SU-DHL-6 (cell line): ENCODE results near the gene ZNF23.

Experiments
- H2AFZ ChIP-seq: fragments of 200-600 bp; sonication (generic); 2 replicates; pipeline ENCODE4 v1.6.1; 2014; ENCODE audit warnings: low read depth, mild to moderate bottlenecking, moderate library complexity, mixed read lengths, antibody characterized with exemption, low read length; ENCODE audit not compliant: severe bottlenecking
- H3F3A ChIP-seq: fragments of 200-600 bp; shearing (Covaris generic); 2 replicates; pipeline ENCODE4 v1.6.0; 2016; ENCODE audit warnings: antibody characterized with exemption, mild to moderate bottlenecking; ENCODE audit not compliant: insufficient read depth
- H3K27ac ChIP-seq: fragments of 200-600 bp; sonication (generic); 2 replicates; pipeline ENCODE4 v1.5.1; 2016; ENCODE audit warnings: low read depth, mild to moderate bottlenecking, low read length, moderate library complexity, mixed read lengths
- H3K27me3 ChIP-seq: fragments of 200-600 bp; sonication (generic), shearing (Covaris generic); 2 replicates; pipeline ENCODE4 v1.6.0; 2014; ENCODE audit warnings: mild to moderate bottlenecking, low read length
- H3K36me3 ChIP-seq: fragments of 200-600 bp; sonication (generic); 2 replicates; pipeline ENCODE4 v1.6.1; 2014; ENCODE audit warnings: mild to moderate bottlenecking, low read length, mixed read lengths
- H3K4me2 ChIP-seq: fragments of 300-600, 200-600 bp; shearing (Covaris generic), sonication (generic); 2 replicates; pipeline ENCODE4 v1.6.0; 2014; ENCODE audit warnings: low read length, low read depth, mild to moderate bottlenecking; ENCODE audit not compliant: poor library complexity, severe bottlenecking
- H3K4me3 ChIP-seq: fragments of 200-600 bp; sonication (generic); 2 replicates; pipeline ENCODE4 v1.5.1; 2014; ENCODE audit warnings: antibody characterized with exemption, low read length, mild to moderate bottlenecking, mixed read lengths; ENCODE audit not compliant: insufficient read depth, poor library complexity, severe bottlenecking
- H3K79me2 ChIP-seq: fragments of 200-600 bp; sonication (generic); 2 replicates; pipeline ENCODE4 v1.6.1; 2014; ENCODE audit warnings: mild to moderate bottlenecking, low read length, moderate library complexity; ENCODE audit not compliant: insufficient read depth
- H3K9ac ChIP-seq: fragments of 200-600 bp; sonication (generic); 2 replicates; pipeline ENCODE4 v1.7.0; 2014; ENCODE audit warnings: mild to moderate bottlenecking, low read length
- H3K9me2 ChIP-seq: fragments of 200-600 bp; sonication (generic); replicated peaks from 2 replicates; pipeline ENCODE4 v1.6.1; 2014; ENCODE audit warnings: low read length; ENCODE audit not compliant: insufficient read depth
- H3K9me3 ChIP-seq: fragments of 200-600 bp; sonication (generic); 2 replicates; pipeline ENCODE4 v1.6.1; 2014; ENCODE audit warnings: low read length, mixed read lengths; ENCODE audit not compliant: insufficient read depth
- H4K20me1 ChIP-seq: fragments of 200-600 bp; sonication (generic); 2 replicates; pipeline ENCODE4 v1.6.1; 2014; ENCODE audit warnings: low read depth, mild to moderate bottlenecking, antibody characterized with exemption, low read length, moderate library complexity, mixed read lengths
- EZH2phosphoT487 ChIP-seq: fragments of 200-600 bp; sonication (generic), shearing (Covaris generic); conservative IDR thresholded peaks from 2 replicates; pipeline ENCODE4 v1.6.1; 2018; ENCODE audit warnings: mild to moderate bottlenecking, antibody characterized with exemption, low read length, moderate library complexity, mixed read lengths
- TF ChIP-seq, protein P1 (sequence below): fragments of 200-600 bp; sonication (generic); IDR thresholded peaks from one replicate; pipeline ENCODE4 v1.5.1; 2017; ENCODE audit warnings: antibody characterized with exemption, mild to moderate bottlenecking, low read length, moderate library complexity; ENCODE audit not compliant: insufficient read depth, poor library complexity, severe bottlenecking

ZNF23 gene

DNA sequence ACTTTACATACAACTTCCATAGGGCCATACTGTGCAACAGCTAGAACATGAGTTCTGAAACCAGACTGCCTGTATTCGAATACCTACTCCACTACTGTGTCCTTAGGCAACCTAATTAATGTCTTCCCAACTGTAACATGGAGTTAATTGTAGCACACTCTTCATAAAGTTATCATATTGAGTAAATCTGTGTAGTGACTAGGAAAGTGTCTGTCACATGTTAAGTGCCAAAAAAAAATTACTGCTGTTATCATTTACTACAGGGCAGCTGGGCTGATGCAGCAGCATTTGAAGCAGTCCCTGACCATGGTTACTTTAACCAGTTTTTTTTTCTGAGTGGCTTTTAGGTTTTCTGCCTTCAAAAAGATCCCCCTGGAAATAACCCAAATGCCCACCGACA is 10.9 kb upstream of the ZNF23 start:
- Histone ChIP-seq H3K9me2 (no peaks in the 10 kb centered on the region), H3K27me3 (no peaks in the 10 kb centered on the region), H3K9me3 (no peaks in the 10 kb centered on the region), H3K4me3 (no peak overlapping the region), H4K20me1 (no peaks in the 10 kb centered on the region), H3K27ac (no peak overlapping the region), H3K79me2 (no peaks in the 10 kb centered on the region), H3K36me3 (no peaks in the 10 kb centered on the region), H3K9ac (no peak overlapping the region), H3K4me2 (no peak overlapping the region), H2AFZ (no peak overlapping the region), H3F3A (no peaks in the 10 kb centered on the region)
- TF ChIP-seq, protein P1, sequence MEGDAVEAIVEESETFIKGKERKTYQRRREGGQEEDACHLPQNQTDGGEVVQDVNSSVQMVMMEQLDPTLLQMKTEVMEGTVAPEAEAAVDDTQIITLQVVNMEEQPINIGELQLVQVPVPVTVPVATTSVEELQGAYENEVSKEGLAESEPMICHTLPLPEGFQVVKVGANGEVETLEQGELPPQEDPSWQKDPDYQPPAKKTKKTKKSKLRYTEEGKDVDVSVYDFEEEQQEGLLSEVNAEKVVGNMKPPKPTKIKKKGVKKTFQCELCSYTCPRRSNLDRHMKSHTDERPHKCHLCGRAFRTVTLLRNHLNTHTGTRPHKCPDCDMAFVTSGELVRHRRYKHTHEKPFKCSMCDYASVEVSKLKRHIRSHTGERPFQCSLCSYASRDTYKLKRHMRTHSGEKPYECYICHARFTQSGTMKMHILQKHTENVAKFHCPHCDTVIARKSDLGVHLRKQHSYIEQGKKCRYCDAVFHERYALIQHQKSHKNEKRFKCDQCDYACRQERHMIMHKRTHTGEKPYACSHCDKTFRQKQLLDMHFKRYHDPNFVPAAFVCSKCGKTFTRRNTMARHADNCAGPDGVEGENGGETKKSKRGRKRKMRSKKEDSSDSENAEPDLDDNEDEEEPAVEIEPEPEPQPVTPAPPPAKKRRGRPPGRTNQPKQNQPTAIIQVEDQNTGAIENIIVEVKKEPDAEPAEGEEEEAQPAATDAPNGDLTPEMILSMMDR: no peak
- TF ChIP-seq EZH2phosphoT487: no peak

DNA sequence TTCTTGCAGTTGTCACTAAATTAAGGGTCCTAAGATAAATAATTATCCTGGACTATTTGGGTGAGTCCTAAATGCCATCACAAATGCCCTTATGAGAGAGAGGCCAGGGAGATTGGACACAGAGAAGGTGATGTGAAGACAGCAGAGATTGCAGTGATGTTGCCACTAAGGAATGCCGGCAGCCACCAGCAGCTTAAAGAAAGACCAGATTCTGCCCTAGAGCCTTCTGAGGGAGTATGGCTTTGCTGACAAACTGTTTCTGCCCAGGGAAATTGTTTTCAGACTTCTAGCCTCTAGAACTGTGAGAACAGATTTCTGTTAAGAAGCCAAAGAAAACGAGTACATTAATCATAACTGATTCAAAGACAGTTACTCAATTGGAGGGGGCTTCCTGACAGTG is 10.0 kb upstream of the ZNF23 start:
- no peaks in the 10 kb centered on the region for H4K20me1 ChIP-seq
- no peak overlapping the region for H3K4me2 ChIP-seq
- no peaks in the 10 kb centered on the region for H3F3A ChIP-seq
- no peak overlapping the region for H3K4me3 ChIP-seq
- H3K9me3 ChIP-seq: no peaks in the 10 kb centered on the region
- no peaks in the 10 kb centered on the region for H3K27me3 ChIP-seq
- H2AFZ ChIP-seq: no peak overlapping the region
- no peak for TF ChIP-seq EZH2phosphoT487
- TF ChIP-seq, protein P1: no peak
- no peaks in the 10 kb centered on the region for H3K9me2 ChIP-seq
- no peak overlapping the region for H3K27ac ChIP-seq
- H3K9ac ChIP-seq: no peak overlapping the region
- H3K36me3 ChIP-seq: no peaks in the 10 kb centered on the region
- H3K79me2 ChIP-seq: no peaks in the 10 kb centered on the region

DNA sequence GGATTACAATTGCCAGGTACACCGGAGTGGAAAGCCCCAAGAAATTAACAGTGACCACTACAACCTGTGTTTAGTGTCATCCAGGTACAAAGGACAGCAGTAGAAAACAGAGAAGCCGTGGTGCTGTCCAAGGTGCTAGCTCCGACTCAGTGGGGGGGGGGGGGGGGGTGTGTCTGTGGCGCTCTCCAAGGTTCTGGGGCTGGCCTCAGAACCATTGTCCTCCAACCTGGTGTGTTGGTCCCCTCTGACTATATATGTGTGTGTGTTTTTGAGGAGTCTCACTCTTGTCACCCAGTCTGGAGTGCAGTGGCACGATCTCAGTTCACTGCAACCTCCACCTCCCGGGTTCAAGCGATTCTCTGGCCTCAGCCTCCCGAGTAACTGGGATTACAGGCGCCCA is 5.8 kb upstream of the ZNF23 start:
- no peak for TF ChIP-seq EZH2phosphoT487
- TF ChIP-seq, protein P1: no peak
- H3K9me3 ChIP-seq: no peaks in the 10 kb centered on the region
- no peak overlapping the region for H2AFZ ChIP-seq
- H3K27ac ChIP-seq: no peak overlapping the region
- H3K4me3 ChIP-seq: no peak overlapping the region
- no peaks in the 10 kb centered on the region for H3K36me3 ChIP-seq
- no peak overlapping the region for H3K9ac ChIP-seq
- no peaks in the 10 kb centered on the region for H3K9me2 ChIP-seq
- H3F3A ChIP-seq: no peaks in the 10 kb centered on the region
- H4K20me1 ChIP-seq: no peaks in the 10 kb centered on the region
- H3K4me2 ChIP-seq: no peak overlapping the region
- H3K27me3 ChIP-seq: no peaks in the 10 kb centered on the region
- H3K79me2 ChIP-seq: no peaks in the 10 kb centered on the region
